ENCODE data around the gene TSEN15. TPM values are rescaled to one million over a fixed set of nuclear protein-coding genes. Genes with fewer than 3 reads are reported as not detected.
A peak's percentile ranks its signal among the peaks of the same experiment; 100 is the strongest.

The TSEN15 gene
- total and polyA plus RNA-seq, 9 of the 15 experiments (the other 6 are each of a cell fraction or from before 2014, with no cell fraction given) = 25.6 to 121 (median 91.3) TPM

DNA sequence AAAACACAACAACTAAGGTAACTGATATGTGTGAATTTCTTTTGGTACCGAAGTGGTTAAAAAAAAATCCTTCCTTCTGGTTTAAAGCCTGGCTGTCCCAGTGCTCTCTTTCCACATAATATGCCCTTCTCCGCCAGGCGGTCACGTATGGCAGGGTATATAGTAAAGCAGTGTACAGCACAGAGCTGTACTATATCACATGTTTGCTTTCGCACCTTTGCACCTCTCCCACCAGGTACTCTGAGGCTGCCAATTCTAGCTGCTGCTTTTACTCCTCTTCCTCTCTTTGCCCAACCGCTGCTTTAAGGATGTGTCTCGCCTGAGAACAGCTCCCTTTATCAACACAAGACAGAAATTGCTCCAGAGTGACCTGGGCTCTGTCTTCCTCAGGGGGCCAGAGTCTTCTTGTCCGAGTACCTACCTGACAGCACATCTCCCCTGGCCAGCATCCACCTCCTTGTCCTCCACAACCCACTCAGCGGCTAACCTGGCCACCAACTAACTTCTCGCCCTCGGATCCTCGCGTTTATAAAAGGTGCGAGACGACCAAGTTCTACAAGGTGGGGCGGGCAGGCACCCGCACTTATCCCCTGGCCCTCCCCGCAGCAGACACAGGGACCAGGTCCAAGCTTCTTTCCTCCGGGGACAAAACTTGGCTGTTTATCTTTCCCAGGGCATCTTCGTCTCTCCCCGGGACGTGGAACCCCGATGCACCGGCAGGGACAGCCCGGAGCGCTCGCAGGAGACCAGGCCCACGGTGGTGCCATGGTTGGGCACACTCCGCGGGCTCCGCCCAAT, 15.6 kb upstream of the TSEN15 start (continued):
- TF ChIP-seq FOXJ3 (CRISPR knock-in tag; IDR thresholded peaks at IDR 0.05) (no peak), ZNF324 (CRISPR knock-in tag; IDR thresholded peaks at IDR 0.05) (no peak), ZBTB7A (IDR thresholded peaks at IDR 0.05; ENCODE audit: borderline replicate concordance, control insufficient read depth, low read depth, low read length) (no peak), SMARCA5 (IDR thresholded peaks at IDR 0.05) (no peak), HDAC8 (tag; IDR thresholded peaks at IDR 0.05) (no peak), MTA2 (IDR thresholded peaks at IDR 0.05; ENCODE audit: low read depth) (no peak), ZSCAN32 (CRISPR knock-in tag; IDR thresholded peaks at IDR 0.05) (no peak), ADNP (tag; IDR thresholded peaks at IDR 0.05) (no peak), MIER1 (IDR thresholded peaks at IDR 0.05; ENCODE audit: low read depth) (no peak), HNRNPH1 (optimal IDR thresholded peaks at IDR 0.05; ENCODE audit: low read depth, low read length) (no peak), SETDB1 (IDR thresholded peaks at IDR 0.05; ENCODE audit: low read length) (no peak), ZNF584 (CRISPR knock-in tag; IDR thresholded peaks at IDR 0.05; ENCODE audit: low read depth) (no peak), ZNF133 (CRISPR knock-in tag; IDR thresholded peaks at IDR 0.05) (no peak), FOXM1 (IDR thresholded peaks at IDR 0.05; ENCODE audit: low read depth) (no peak), FOXM1 (CRISPR knock-in tag; IDR thresholded peaks at IDR 0.05; ENCODE audit: low read depth) (no peak), FOXK2 (conservative IDR thresholded peaks at IDR 0.05 in 1 of 2, IDR thresholded peaks at IDR 0.05 in 1 of 2; ENCODE audit: low read depth in 2 of 2) (no peak), SRSF7 (optimal IDR thresholded peaks at IDR 0.05; ENCODE audit: low read depth, low read length) (no peak), ZNF282 (CRISPR knock-in tag; IDR thresholded peaks at IDR 0.05) (no peak)
- TF ChIP-seq, protein P1, sequence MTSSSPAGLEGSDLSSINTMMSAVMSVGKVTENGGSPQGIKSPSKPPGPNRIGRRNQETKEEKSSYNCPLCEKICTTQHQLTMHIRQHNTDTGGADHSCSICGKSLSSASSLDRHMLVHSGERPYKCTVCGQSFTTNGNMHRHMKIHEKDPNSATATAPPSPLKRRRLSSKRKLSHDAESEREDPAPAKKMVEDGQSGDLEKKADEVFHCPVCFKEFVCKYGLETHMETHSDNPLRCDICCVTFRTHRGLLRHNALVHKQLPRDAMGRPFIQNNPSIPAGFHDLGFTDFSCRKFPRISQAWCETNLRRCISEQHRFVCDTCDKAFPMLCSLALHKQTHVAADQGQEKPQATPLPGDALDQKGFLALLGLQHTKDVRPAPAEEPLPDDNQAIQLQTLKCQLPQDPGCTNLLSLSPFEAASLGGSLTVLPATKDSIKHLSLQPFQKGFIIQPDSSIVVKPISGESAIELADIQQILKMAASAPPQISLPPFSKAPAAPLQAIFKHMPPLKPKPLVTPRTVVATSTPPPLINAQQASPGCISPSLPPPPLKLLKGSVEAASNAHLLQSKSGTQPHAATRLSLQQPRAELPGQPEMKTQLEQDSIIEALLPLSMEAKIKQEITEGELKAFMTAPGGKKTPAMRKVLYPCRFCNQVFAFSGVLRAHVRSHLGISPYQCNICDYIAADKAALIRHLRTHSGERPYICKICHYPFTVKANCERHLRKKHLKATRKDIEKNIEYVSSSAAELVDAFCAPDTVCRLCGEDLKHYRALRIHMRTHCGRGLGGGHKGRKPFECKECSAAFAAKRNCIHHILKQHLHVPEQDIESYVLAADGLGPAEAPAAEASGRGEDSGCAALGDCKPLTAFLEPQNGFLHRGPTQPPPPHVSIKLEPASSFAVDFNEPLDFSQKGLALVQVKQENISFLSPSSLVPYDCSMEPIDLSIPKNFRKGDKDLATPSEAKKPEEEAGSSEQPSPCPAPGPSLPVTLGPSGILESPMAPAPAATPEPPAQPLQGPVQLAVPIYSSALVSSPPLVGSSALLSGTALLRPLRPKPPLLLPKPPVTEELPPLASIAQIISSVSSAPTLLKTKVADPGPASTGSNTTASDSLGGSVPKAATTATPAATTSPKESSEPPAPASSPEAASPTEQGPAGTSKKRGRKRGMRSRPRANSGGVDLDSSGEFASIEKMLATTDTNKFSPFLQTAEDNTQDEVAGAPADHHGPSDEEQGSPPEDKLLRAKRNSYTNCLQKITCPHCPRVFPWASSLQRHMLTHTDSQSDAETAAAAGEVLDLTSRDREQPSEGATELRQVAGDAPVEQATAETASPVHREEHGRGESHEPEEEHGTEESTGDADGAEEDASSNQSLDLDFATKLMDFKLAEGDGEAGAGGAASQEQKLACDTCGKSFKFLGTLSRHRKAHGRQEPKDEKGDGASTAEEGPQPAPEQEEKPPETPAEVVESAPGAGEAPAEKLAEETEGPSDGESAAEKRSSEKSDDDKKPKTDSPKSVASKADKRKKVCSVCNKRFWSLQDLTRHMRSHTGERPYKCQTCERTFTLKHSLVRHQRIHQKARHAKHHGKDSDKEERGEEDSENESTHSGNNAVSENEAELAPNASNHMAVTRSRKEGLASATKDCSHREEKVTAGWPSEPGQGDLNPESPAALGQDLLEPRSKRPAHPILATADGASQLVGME (CRISPR knock-in tag; IDR thresholded peaks at IDR 0.05) = no peak
- TF ChIP-seq, protein P2, sequence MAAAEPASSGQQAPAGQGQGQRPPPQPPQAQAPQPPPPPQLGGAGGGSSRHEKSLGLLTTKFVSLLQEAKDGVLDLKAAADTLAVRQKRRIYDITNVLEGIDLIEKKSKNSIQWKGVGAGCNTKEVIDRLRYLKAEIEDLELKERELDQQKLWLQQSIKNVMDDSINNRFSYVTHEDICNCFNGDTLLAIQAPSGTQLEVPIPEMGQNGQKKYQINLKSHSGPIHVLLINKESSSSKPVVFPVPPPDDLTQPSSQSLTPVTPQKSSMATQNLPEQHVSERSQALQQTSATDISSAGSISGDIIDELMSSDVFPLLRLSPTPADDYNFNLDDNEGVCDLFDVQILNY (CRISPR knock-in tag; IDR thresholded peaks at IDR 0.05) = peak; percentile 62; the same call in 1 of the 2 replicates

All from K562 (cell line).